Kidney epithelial cell (primary cell): ENCODE results near the gene ELL. TPM values are rescaled to one million over a fixed set of nuclear protein-coding genes. Genes with fewer than 3 reads are reported as not detected.

Source experiments
- DNase-seq: peaks from one replicate; pipeline ENCODE4 v3.0.0-alpha.2; 2010; ENCODE audit warnings: low read depth
- H3K27me3 ChIP-seq: 2 replicates; pipeline ENCODE4 v1.6.0; 2011; ENCODE audit warnings: low read length; ENCODE audit not compliant: control insufficient read depth, insufficient read depth
- H3K36me3 ChIP-seq: 2 replicates; pipeline ENCODE4 v1.5.1; 2011; ENCODE audit warnings: low read length; ENCODE audit not compliant: control insufficient read depth, insufficient read depth
- H3K4me3 ChIP-seq: 2 replicates; pipeline ENCODE4 v1.5.1; 2011; ENCODE audit warnings: low read depth, mild to moderate bottlenecking, control low read depth, low read length
- total RNA-seq: library from RNA; depleted of rRNA; stranded (reverse); fragments of >200 nt; gene quantifications from 2 replicates; pipeline ENCODE4 v1.2.3, GENCODE V29; 2015
- TF ChIP-seq, protein P1 (sequence below): IDR thresholded peaks from 2 replicates; pipeline ENCODE4 v1.5.1; 2011; ENCODE audit warnings: mild to moderate bottlenecking, moderate library complexity, low read length, control low read depth, inconsistent platforms; ENCODE audit not compliant: insufficient read depth, poor library complexity, severe bottlenecking

ELL gene
- total RNA-seq, 1 donor from 2014 or later = 13.1 TPM

DNA sequence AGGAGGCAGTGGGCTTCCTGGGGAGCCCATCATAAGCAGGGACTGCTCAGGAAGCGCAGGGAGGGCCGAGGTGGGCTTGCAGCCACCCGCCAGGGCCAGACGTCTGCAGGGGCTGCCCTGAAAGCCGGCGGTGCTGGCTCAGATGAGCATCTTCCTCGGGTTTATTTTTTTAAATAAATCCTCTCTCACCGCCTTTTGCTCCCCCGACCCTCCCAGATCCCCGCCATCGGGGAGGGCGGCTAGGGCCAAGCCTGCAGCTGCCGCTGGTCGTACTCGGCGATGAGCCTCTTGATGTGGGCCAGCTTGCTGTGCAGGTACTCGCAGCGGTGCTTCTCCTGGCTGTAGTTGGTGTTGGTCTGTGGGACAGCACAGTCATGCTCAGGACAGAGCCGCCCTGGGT, 77.4 kb downstream of the ELL start:
- no peak for DNase-seq
- Histone ChIP-seq H3K27me3 (no peaks in the 10 kb centered on the region), H3K4me3 (no peak overlapping the region), H3K36me3 (no peaks in the 10 kb centered on the region)
- TF ChIP-seq, protein P1, sequence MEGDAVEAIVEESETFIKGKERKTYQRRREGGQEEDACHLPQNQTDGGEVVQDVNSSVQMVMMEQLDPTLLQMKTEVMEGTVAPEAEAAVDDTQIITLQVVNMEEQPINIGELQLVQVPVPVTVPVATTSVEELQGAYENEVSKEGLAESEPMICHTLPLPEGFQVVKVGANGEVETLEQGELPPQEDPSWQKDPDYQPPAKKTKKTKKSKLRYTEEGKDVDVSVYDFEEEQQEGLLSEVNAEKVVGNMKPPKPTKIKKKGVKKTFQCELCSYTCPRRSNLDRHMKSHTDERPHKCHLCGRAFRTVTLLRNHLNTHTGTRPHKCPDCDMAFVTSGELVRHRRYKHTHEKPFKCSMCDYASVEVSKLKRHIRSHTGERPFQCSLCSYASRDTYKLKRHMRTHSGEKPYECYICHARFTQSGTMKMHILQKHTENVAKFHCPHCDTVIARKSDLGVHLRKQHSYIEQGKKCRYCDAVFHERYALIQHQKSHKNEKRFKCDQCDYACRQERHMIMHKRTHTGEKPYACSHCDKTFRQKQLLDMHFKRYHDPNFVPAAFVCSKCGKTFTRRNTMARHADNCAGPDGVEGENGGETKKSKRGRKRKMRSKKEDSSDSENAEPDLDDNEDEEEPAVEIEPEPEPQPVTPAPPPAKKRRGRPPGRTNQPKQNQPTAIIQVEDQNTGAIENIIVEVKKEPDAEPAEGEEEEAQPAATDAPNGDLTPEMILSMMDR = no peak

DNA sequence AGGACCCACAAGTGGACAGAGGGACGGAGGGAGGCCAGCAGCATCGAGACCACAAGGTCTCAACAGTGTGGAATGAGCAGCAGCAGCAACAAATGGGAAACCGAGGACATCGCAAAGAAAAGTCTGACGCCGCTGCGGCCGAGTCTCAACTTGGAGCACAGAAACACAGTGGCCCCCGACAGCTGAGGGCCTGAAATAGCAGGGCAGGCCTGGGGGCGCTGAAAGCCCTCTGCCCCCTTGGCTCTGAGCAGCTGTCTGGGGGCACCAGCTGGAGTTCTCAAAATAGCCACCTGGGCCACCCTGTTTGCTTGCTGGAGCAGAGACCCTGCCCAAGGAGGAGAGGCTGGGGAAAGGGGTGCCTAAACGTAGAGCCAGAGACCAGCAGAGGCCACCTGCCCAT, 78.0 kb downstream of the ELL start:
- DNase-seq = no peak
- no peak overlapping the region for H3K4me3 ChIP-seq
- TF ChIP-seq, protein P1 = no peak
- no peaks in the 10 kb centered on the region for H3K36me3 ChIP-seq
- no peaks in the 10 kb centered on the region for H3K27me3 ChIP-seq

DNA sequence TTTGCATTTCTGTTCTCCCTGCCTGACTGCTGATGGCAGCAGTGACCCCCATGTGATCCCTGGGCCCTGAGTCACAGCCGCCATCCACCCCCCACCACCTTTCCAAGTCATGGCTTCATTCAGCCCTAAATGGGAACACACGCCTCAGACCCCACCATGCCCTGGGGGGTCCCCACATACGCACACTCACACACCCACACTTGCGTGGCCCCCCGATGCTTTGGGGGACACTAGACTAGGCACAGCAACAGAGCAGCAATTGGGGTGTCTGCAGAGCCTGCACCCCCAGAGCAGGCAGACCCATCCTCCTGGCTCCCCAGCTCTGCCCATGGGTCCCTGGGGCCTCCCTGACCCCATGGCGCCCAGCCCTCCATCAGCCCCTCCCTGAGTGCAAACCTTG, 78.5 kb downstream of the ELL start:
- TF ChIP-seq, protein P1 = no peak

DNA sequence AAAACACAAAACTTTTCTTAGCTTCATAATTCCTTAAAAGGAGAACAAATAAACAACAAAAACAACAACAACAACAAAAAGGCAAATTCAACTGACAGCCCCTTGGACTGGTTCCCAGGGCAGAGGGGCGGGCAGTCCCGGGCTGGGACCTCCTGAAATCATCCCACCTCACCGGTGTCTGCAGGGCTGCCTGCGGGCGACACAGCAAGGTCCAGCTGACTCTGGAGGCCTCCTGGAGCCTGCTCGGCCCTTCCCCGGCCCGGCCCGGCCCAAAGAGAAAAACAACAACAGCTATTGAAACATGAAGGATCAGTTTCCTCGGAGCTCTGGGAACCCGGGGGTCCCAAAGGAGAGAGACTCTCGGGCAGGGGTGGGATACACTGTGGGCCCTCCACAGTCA, 78.9 kb downstream of the ELL start:
- Histone ChIP-seq H3K27me3 (no peaks in the 10 kb centered on the region), H3K36me3 (no peaks in the 10 kb centered on the region), H3K4me3 (no peak overlapping the region)
- TF ChIP-seq, protein P1 = no peak
- DNase-seq = no peak

More for the DNA sequence above, 78.5 kb downstream of the ELL start:
- DNase-seq = no peak
- no peak overlapping the region for H3K4me3 ChIP-seq
- no peaks in the 10 kb centered on the region for H3K27me3 ChIP-seq
- no peaks in the 10 kb centered on the region for H3K36me3 ChIP-seq

DNA sequence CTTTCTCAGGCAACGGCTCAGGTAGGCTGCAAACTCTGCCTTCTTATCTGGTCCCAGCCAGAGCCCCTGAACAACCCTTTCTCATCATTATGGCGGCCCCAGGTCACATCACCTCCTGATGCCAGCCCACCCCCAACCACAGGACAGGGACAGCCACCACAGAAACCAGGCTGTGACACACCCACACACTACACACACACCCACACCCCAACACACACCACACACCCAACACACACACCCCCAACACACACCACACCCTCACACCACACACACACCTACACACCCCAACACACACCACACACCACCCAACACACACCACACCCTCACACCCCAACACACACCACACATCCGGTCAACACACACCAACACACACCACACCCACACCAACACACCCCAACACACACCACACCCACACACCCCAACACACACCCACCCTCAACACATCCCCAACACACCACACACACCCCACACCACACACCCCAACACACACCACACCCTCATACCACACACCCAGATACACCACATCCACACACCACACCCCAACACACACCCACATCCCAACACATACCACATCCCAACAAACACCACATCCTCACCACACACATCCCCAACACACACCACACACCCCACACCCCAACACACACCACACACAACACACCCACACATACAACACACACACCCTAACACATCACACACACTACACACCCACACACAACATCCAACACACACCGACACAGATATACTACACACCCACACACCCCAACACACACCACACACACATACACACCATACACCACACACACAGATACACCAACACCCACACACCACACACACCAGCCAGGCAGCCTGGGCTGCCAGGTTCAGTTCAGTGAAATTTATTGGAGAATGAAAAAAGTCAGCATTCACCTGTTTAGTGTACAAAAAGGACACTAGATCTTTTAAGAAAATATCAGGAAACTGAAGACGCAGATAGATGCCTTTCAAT, 79.8 kb downstream of the ELL start:
- Histone ChIP-seq H3K4me3 (no peak overlapping the region), H3K36me3 (no peaks in the 10 kb centered on the region), H3K27me3 (no peaks in the 10 kb centered on the region)
- TF ChIP-seq, protein P1 = no peak
- DNase-seq = no peak
